Astrocyte (in vitro differentiated cells and primary cell): ENCODE results near the gene EHD1.

Source experiments
- EZH2 ChIP-seq: IDR thresholded peaks from 2 replicates; pipeline ENCODE4 v1.6.1; 2012; ENCODE audit warnings: mild to moderate bottlenecking, low read length, inconsistent platforms; ENCODE audit not compliant: insufficient read depth
- TF ChIP-seq, protein P1 (sequence below): IDR thresholded peaks from 2 replicates; pipeline ENCODE4 v1.5.1; 2011; ENCODE audit warnings: low read depth, mild to moderate bottlenecking, inconsistent platforms, low read length, moderate library complexity; ENCODE audit not compliant: insufficient read depth

DNA sequence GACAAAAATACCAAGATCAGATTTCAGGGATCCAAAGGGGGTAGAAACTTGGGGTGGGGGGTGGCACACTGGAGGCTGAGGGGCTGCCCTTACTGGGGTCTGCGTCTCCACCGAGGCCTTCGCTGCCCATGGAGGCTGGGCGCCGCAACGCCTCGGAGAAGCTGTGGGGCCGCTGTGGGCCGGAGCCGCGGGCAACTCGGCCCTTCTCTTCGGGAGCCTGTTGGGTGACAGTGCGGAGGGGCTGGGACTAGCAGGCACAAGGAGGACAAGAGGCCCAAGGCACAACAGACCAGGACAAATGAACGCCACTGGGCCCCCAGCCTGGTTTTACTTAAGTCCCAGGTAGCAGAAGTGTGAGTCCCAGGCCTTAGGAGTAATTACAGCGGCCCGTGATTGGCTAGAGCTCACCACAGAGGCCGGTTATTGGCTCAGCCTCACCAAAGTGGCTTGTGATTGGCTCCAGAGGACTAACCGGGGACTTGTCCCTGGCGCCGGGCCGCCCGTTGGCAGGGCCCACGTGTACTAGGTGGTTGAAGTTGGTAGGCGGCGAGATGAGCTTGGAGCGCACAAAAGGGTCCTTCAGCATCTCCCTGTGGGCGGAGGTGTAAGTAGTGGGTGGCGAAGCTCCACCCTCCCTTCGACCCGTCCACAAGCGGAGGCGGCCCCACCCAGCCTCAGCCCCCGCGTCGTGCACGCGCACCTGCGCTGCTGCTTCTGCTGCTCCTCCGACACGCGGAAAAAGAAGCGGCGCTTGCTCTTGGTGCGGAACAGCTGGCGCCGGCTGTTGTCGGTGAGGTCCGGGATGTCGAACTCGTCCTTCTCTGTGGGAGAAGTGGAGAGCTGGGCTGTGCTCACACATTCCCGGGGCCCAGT is 51.6 kb downstream of the EHD1 start:
- no peak for TF ChIP-seq EZH2
- TF ChIP-seq, protein P1, sequence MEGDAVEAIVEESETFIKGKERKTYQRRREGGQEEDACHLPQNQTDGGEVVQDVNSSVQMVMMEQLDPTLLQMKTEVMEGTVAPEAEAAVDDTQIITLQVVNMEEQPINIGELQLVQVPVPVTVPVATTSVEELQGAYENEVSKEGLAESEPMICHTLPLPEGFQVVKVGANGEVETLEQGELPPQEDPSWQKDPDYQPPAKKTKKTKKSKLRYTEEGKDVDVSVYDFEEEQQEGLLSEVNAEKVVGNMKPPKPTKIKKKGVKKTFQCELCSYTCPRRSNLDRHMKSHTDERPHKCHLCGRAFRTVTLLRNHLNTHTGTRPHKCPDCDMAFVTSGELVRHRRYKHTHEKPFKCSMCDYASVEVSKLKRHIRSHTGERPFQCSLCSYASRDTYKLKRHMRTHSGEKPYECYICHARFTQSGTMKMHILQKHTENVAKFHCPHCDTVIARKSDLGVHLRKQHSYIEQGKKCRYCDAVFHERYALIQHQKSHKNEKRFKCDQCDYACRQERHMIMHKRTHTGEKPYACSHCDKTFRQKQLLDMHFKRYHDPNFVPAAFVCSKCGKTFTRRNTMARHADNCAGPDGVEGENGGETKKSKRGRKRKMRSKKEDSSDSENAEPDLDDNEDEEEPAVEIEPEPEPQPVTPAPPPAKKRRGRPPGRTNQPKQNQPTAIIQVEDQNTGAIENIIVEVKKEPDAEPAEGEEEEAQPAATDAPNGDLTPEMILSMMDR: no peak
